ENCODE measurements around the gene PON3. TPM values are rescaled to one million over a fixed set of nuclear protein-coding genes. Genes with fewer than 3 reads are reported as not detected.

The PON3 gene
- total RNA-seq, 1 donor from 2014 or later, result not detected

GRCh38 chr7:95404316-95404865 is 8.2 kb upstream of the PON3 start:
- H3K36me3 Mint-ChIP-seq (ENCODE audit: unreplicated experiment), result peaks cover 40% of the 10 kb centered on the region
- DNase-seq (ENCODE audit: extremely low spot score, unreplicated experiment), result no peak
- H3K27ac Mint-ChIP-seq (ENCODE audit: unreplicated experiment), result no peak overlapping the region

GRCh38 chr7:95398155-95398940 is 2.2 kb upstream of the PON3 start:
- H3K36me3 Mint-ChIP-seq (ENCODE audit: unreplicated experiment), result peaks cover 9% of the 10 kb centered on the region
- no peaks in the 10 kb centered on the region for H3K4me1 Mint-ChIP-seq (ENCODE audit: unreplicated experiment)
- no peak for TF ChIP-seq CTCF (IDR thresholded peaks at IDR 0.05)
- H3K27me3 Mint-ChIP-seq (ENCODE audit: unreplicated experiment), result peaks cover 1% of the 10 kb centered on the region
- no peak overlapping the region for H3K4me3 Mint-ChIP-seq (ENCODE audit: unreplicated experiment)
- H3K27ac Mint-ChIP-seq (ENCODE audit: unreplicated experiment), result no peak overlapping the region
- no peak for DNase-seq (ENCODE audit: extremely low spot score, unreplicated experiment)
- H3K9me3 Mint-ChIP-seq (ENCODE audit: unreplicated experiment), result no peaks in the 10 kb centered on the region

More at GRCh38 chr7:95404316-95404865, 8.2 kb upstream of the PON3 start:
- Mint-ChIP-seq H3K27me3 (ENCODE audit: unreplicated experiment) (no peaks in the 10 kb centered on the region), H3K4me3 (ENCODE audit: unreplicated experiment) (no peak overlapping the region), H3K9me3 (ENCODE audit: unreplicated experiment) (no peaks in the 10 kb centered on the region), H3K4me1 (ENCODE audit: unreplicated experiment) (no peaks in the 10 kb centered on the region)
- no peak for TF ChIP-seq CTCF (IDR thresholded peaks at IDR 0.05)

GRCh38 chr7:95397381-95397780 is 1.2 kb upstream of the PON3 start:
- Mint-ChIP-seq H3K27ac (ENCODE audit: unreplicated experiment) (no peak overlapping the region), H3K4me3 (ENCODE audit: unreplicated experiment) (no peak overlapping the region), H3K9me3 (ENCODE audit: unreplicated experiment) (no peaks in the 10 kb centered on the region), H3K36me3 (ENCODE audit: unreplicated experiment) (peaks cover 5% of the 10 kb centered on the region), H3K27me3 (ENCODE audit: unreplicated experiment) (peaks cover 4% of the 10 kb centered on the region), H3K4me1 (ENCODE audit: unreplicated experiment) (no peaks in the 10 kb centered on the region)
- no peak for TF ChIP-seq CTCF (IDR thresholded peaks at IDR 0.05)
- DNase-seq (ENCODE audit: extremely low spot score, unreplicated experiment), result no peak

- H3K27ac Mint-ChIP-seq (ENCODE audit: unreplicated experiment), result no peak overlapping the region
- no peak for TF ChIP-seq CTCF (IDR thresholded peaks at IDR 0.05)
- H3K36me3 Mint-ChIP-seq (ENCODE audit: unreplicated experiment), result no peaks in the 10 kb centered on the region
- H3K27me3 Mint-ChIP-seq (ENCODE audit: unreplicated experiment), result peaks cover 9% of the 10 kb centered on the region
- H3K9me3 Mint-ChIP-seq (ENCODE audit: unreplicated experiment), result no peaks in the 10 kb centered on the region
- DNase-seq (ENCODE audit: extremely low spot score, unreplicated experiment), result no peak
- H3K4me1 Mint-ChIP-seq (ENCODE audit: unreplicated experiment), result no peaks in the 10 kb centered on the region
- H3K4me3 Mint-ChIP-seq (ENCODE audit: unreplicated experiment), result no peak overlapping the region
Observed at GRCh38 chr7:95395755-95396135, 430 bp downstream of the PON3 start.

GRCh38 chr7:95394370-95394769 is 1.8 kb downstream of the PON3 start:
- Mint-ChIP-seq H3K4me1 (ENCODE audit: unreplicated experiment) (no peaks in the 10 kb centered on the region), H3K27me3 (ENCODE audit: unreplicated experiment) (peaks cover 10% of the 10 kb centered on the region), H3K9me3 (ENCODE audit: unreplicated experiment) (no peaks in the 10 kb centered on the region), H3K36me3 (ENCODE audit: unreplicated experiment) (no peaks in the 10 kb centered on the region), H3K27ac (ENCODE audit: unreplicated experiment) (no peak overlapping the region), H3K4me3 (ENCODE audit: unreplicated experiment) (no peak overlapping the region)
- no peak for DNase-seq (ENCODE audit: extremely low spot score, unreplicated experiment)
- TF ChIP-seq CTCF (IDR thresholded peaks at IDR 0.05), result no peak
